GM12872 (cell line): ENCODE results near the gene ARHGAP10.

Source experiments
- TF ChIP-seq, protein P1 (sequence below): IDR thresholded peaks from 3 replicates; pipeline ENCODE4 v1.5.1; 2011; ENCODE audit warnings: low read depth, mild to moderate bottlenecking, low read length, moderate library complexity; ENCODE audit not compliant: insufficient read depth

The ARHGAP10 gene

DNA sequence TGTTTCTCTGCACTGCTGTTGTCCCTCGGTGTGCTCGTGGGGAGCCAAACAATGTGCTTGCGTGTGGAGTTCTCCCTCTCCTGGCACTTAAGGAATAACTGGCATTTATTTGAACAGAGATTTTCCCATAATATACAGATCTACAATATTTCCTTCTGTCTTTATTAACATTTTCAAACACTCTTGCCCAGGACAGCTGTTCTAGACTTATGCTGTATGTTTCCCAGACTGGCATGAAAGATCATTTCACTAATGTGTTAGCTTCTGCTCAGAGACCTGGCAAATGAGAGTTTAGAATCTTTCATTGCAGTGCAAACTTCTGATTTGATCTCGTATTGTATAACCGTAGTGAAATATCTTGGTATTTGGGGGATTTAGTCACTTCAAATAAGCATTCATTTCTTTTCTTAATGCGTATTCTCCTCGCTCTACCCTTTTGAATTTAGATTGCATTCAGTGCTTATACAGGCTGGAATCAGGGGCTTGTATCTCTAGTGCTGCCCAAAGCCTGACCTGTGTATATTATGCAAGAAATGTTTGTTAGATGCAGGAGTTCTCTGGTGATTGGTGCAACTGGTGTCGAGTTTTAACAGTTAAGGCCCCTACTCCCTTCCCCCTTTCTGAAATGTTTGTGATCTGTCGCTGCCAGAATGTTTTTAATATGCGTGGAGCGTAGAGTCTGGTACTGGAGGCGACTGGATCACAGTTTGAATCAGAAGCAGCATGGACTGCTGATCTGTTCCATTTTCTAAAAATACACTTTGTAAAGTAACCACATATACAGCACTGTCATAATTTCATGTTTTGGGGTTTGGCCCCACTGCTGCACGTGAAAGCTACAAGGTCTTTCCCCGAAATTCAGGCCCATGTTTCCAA lies 326.3 kb downstream of the ARHGAP10 start:
- TF ChIP-seq, protein P1, sequence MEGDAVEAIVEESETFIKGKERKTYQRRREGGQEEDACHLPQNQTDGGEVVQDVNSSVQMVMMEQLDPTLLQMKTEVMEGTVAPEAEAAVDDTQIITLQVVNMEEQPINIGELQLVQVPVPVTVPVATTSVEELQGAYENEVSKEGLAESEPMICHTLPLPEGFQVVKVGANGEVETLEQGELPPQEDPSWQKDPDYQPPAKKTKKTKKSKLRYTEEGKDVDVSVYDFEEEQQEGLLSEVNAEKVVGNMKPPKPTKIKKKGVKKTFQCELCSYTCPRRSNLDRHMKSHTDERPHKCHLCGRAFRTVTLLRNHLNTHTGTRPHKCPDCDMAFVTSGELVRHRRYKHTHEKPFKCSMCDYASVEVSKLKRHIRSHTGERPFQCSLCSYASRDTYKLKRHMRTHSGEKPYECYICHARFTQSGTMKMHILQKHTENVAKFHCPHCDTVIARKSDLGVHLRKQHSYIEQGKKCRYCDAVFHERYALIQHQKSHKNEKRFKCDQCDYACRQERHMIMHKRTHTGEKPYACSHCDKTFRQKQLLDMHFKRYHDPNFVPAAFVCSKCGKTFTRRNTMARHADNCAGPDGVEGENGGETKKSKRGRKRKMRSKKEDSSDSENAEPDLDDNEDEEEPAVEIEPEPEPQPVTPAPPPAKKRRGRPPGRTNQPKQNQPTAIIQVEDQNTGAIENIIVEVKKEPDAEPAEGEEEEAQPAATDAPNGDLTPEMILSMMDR: no peak

GRCh38 chr4:148059617-148060180 lies 327.8 kb downstream of the ARHGAP10 start:
- TF ChIP-seq, protein P1: no peak

GRCh38 chr4:148060264-148061140 lies 328.6 kb downstream of the ARHGAP10 start:
- TF ChIP-seq, protein P1: no peak

GRCh38 chr4:148061141-148061481 lies 329.2 kb downstream of the ARHGAP10 start:
- TF ChIP-seq, protein P1: no peak

GRCh38 chr4:148061795-148062194 lies 329.9 kb downstream of the ARHGAP10 start:
- TF ChIP-seq, protein P1: no peak

- TF ChIP-seq, protein P1: no peak
Measured at GRCh38 chr4:148062301-148062950, 330.5 kb downstream of the ARHGAP10 start.
